Measurements from ENCODE around the gene HASPIN.

- TF ChIP-seq GATA2 (IDR thresholded peaks at IDR 0.05; ENCODE audit: low read depth, low read length) (no peak), GATA3 (IDR thresholded peaks at IDR 0.05; ENCODE audit: low read depth, low read length) (no peak)
Measured at GRCh38 chr17:3723188-3723555, 531 bp upstream of the HASPIN start.
